Stomach (tissue), 4 donors: Measurements from ENCODE around the gene HOXA6.

Source experiments
- CTCF ChIP-seq, 7 experiments: fragments of 450-650 bp in 4 of 7; fragments of 200-600 bp in 3 of 7; sonication (generic) in 3 of 7; IDR thresholded peaks; one replicate each; pipeline ENCODE4 v1.5.1; 2016 to 2019; ENCODE audit warnings: antibody characterized with exemption in 7 of 7, control low read depth in 2 of 7, mild to moderate bottlenecking in 1 of 7
- EP300 ChIP-seq: sonication (generic); formaldehyde crosslinking; IDR thresholded peaks from one replicate; pipeline ENCODE4 v1.6.1; 2017; ENCODE audit warnings: antibody characterized with exemption
- POLR2A ChIP-seq, 4 donors: fragments of 450-650 bp; IDR thresholded peaks; one replicate each; pipeline ENCODE4 v1.6.1; 2016; ENCODE audit warnings: antibody characterized with exemption in 4 of 4, control low read depth in 2 of 4, mild to moderate bottlenecking in 1 of 4, moderate library complexity in 1 of 4

GRCh38 chr7:27106901-27107240 lies 40.7 kb downstream of the HOXA6 start:
- TF ChIP-seq CTCF (IDR thresholded peaks at IDR 0.05) (no peak), POLR2A (IDR thresholded peaks at IDR 0.05) (no peak), EP300 (no peak)
